GM18526 (cell line): ENCODE measurements around the gene TNFRSF4.

Experiments
- POLR2A ChIP-seq: IDR thresholded peaks from 3 replicates; pipeline ENCODE4 v1.6.1; 2011; ENCODE audit not compliant: insufficient read length; ENCODE audit errors: extremely low read depth

Gene TNFRSF4

DNA sequence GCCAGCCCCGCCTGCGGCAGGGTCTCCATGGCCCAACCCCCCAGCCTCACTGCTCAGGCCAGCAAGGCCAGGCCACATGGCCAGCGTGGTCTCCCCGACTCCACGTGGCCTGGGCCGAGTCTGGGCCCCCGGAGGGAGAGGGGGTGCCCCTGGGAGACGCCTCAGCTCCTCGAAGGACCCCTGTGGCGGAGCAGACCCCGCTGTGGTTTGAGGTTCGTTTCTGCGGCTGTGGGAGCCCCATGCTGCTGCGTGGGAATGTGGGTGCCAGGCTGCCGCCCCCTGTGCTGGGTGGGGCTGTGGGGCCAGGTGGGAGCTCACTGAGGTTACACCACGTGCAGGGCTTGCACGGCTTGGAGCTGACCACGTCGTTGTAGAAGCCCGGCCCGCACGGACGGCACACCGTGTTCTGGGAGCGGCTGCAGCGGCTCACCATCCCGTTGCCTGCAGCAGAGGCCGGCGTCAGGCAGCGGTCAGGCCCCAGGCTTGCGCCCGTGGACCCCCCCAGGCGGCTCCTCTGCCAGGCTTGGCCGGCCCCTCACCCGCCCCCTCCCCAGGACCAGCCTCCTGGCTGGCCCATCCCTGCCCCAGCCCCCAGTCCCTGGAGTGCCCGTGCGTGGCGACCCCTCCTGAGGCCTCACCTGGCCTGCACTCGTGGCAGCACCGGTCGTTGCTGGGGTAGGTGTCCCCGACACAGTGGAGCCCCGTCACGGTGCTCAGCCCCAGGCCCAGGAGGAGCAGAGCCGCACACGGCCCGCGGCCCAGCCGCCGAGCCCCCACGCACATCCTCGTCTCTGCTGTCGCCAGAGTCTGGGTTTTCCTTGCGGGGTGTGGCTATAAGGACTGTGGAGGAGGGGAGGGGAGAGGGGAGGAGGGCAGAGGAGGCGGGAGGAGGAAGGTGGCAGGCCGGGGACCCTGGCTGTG, at the start of gene TNFRSF4:
TNFRSF4 (minus strand) TSS at position 809 of the 921 bp plus-strand sequence; CDS start at position 783, 26 bp downstream.
- TF ChIP-seq POLR2A = no peak

DNA sequence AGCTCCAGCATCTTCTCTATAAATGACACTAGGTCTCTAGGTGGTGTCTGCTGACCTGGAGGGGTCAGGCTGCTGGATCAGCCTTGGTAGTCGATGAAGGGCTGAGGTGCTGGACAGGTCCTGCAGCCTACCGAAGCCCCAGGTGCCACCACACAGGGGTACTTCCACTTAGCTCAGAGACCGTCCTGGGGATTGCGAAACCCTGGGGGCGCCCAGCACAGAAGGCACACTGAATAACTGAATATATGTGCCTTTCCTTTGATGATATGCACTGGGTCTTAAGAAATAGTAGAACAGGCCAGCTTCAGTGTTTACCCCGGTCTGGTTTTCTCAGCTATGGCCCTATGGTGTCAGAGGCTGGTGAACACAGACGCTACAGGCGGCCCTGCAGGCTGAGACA, 48.8 kb upstream of the TNFRSF4 start:
- TF ChIP-seq POLR2A = no peak

DNA sequence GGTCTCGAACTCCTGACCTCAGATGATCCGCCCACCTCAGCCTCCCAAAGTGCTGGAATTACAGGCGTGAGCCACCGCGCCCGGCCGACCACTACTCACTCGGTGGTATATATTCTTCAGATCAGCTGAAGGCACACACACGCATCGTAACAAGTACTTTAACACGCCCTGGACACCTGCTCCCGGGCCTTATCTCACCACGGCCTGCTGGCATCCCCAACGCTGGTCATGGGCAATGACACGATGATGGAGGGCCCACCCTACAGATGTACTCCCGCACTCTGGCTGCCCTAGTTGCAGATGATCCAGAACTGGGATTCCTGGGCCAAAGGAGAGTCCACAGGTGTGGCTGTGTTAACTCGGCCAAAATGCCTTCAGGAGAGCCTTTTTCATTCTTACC, 48.1 kb upstream of the TNFRSF4 start:
- no peak for TF ChIP-seq POLR2A

DNA sequence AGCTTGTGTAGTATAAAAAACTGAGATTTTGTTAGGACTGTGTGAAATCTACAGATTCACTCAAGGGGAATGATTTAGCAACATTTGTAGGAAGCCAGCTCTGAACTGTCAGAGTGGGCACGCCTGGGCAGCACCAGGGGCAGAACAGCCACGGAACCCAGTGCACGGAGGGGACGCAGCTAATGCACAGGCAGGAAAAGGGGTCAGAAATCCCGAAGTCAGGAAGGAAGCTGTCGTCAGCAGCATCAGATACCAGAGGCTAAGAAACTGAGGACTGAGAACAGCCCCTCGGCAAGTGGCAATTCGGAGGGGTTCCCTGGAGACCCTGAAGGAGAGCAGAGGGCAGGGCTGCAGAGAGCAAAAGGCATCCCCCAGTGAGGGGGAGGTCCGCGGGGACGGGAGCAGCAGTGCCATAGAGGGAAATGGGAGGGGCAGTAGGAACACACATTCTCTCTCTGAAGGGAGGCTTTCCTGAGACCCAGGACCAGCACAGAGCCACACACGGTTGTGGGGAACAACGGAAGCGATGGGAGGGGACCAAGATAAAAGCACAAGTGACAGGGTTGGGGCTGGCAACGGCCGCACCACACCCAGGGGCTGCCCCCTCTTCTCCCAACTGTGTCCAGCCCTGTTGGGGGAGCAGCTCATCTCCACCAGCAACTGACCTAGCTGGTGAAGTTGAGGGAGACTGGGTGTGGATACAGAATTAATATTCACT, 47.0 kb upstream of the TNFRSF4 start:
- TF ChIP-seq POLR2A = no peak

DNA sequence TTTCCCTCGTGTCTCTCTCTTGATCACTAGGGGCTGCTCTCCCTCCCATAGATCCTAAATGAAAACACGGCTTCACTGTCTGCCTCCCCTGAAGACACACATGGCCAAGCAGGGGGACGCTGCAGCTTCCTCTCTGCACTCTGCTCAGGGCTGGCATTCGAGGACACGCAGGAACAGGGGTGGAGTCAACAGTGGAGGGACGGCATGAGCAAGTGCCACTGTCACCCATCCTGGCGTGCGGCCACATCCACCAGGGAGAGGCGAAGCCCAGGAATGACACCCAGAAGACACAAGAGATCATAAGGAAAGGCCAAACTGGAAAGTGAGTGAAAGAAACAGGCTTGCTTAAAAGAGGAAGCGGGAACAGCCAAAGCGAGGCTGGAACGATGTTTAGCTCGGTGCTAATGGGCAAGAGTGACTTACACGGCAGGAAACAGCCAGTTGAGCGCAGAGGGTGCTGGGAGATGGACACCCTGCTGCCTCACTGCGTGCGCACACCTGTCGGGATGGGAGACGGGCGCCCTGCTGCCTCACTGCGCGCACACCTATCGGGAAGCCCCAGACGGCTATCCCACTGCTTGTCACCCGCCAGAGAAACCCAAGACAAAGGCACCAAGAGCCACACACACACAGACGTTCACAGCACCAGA, 46.1 kb upstream of the TNFRSF4 start:
- no peak for TF ChIP-seq POLR2A

DNA sequence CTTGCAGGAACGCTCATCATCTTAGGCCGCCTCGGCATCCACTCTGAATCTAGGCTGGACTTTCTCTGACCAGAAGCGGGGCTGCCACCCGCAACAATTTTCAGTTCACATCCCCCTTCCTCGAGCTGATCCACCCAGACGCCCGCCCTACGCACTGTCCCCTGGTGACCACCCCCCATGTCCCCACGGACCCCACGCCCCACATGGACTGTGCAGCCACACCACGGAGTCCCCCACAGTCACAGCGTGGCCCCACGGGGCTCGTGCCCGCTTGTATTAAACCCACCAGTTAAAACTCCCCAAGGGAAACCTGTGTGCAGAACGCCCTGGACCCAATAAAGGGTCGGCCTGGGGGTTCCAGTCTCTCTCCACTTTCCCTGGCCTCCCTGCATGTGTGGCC, 45.6 kb upstream of the TNFRSF4 start:
- TF ChIP-seq POLR2A = no peak

DNA sequence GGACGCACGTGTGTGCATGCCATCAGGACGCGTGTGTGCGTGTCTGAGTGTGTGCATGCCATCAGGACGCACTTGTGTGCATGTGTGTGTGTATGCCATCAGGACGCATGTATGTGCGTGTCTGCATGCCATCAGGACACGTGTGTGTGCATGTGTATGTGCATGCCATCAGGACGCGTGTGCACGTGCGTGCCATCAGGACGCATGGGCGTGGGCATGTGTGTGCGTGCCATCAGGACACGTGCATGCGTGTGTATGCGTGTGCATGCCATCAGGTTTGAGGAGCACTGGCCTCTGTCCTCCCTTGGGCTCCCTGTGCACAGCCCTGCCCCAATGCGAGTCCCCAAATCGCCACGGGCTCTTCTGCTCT, 45.2 kb upstream of the TNFRSF4 start:
- no peak for TF ChIP-seq POLR2A

DNA sequence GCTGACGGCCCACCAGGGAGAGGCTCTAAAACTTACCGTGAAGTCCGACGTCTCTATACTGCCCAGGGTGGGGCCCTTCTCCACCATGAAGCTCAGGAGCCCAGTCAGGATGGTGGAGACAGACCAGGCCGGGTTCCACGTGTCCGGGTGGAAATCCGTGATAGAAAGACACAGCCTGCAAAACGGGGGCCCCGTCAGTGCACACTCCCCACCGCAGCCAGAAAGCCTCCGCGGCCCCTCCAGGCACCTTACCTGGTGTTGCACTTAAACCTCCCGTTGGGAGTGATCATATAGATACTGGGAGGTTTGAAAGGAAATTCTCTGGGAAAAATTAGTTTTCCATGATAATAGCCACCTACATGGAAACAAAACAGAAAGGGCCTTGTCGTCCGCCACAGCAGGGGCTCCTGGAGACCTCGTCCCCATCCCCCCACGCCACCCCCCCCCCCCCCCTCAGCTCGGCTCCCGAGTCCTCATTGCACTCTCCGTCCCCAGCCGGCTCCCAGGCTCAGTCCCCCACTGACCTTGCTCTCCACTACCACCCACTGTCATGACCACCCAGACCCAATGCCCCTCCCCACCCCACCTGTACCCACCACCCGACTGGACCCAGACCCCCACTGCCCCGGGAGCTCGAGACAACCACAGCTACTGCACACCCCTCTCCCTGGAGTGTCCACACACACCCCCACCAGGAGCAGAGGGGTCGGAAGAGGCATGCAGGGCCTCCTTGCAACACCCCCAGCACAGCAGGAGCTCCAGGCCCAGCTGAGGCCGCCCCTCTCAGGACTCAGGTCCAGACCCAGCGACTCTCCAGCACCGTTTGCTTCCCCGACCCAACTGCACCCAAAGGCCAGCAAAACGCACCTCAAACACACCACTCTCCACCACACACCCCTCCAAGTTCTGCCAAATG, 43.3 kb upstream of the TNFRSF4 start:
- TF ChIP-seq POLR2A = no peak

DNA sequence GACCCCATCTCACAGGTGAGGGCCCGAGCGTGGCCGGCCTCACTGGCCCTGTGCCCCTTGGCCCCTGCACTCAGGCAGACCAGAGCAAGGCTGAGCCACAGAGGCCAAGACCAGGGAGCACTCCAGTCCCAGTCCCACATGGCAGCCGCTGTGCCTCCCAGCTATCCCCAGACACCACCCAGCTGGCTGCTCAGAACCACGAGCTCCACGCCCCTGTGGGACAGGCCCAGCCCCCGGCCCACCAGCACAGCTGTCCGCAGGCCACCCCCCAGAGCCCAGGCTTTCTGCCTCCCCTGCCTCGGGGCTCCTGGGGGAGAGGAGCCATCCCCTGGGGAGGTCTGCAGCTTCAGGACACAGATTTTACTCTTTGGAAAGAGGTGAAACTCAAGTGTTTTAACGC, 41.7 kb upstream of the TNFRSF4 start:
- no peak for TF ChIP-seq POLR2A

DNA sequence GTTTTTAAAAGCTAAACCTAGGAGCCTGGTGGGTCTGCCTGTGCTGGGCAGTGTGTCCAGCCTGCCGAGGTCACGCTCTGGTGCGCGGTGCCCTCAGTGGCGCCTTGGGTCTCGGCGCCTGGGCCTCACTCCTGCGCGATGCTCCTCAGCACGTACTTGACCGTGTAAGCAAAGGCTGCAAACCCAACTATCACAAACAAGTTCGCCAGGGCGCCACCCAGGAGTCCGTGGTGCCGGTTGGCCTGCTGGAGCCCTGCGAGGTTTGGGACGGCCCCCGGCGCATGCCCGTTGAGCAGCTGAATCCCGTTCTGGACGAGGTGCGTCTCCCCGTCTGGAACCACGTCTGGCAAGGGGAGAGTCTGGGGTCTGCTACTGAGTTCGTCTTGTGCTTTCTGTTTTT, 41.1 kb upstream of the TNFRSF4 start:
- TF ChIP-seq POLR2A = no peak

DNA sequence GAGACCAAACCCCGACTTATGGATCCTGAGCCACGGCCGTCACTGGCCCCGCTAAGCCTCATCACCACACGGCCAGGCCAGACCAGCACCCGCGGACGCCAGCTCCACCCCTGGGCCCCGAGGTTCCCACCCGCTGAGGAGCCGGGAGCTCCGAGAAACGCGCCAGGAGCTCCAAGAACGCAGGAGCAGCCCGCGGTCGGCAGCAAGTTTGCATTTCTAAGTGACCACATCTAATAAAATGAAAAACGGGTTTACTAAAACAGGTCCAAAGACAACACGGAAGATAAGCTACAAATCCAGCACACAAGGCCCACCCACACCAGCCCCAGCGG, 40.7 kb upstream of the TNFRSF4 start:
- TF ChIP-seq POLR2A = no peak

DNA sequence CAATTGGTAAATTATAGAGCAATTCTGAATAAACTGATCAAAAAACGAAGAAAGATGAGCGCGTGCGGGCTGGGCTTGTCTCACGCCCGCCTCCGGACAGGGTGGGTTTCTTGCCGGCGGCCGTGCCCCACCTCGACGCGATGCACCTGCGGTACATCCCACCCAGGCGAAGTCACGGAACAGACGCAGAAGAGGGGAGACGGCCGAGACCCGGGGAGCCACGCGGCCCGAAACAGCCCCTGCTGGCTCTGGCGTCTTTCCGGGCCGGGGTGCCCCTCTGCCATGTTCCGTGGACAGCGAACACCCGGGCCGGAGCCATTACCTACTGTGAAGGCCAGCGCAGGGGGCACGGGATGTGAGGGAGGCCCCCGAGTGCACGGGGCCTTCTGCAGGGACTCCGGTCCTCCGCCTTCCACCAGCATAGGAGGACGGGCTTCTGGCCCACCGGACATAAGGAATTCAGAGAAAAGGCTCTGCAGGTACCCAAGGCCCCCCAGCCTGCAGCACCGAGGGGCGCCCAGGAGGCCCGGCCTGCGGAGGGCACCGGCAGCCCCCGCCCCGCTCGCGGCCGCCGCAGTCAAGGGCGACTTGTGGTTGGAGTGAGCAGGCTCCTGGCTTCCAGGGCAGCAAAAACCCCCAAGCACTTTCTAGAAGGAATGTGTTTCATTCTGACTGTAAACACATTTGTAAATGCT, 40.2 kb upstream of the TNFRSF4 start:
- TF ChIP-seq POLR2A = no peak

DNA sequence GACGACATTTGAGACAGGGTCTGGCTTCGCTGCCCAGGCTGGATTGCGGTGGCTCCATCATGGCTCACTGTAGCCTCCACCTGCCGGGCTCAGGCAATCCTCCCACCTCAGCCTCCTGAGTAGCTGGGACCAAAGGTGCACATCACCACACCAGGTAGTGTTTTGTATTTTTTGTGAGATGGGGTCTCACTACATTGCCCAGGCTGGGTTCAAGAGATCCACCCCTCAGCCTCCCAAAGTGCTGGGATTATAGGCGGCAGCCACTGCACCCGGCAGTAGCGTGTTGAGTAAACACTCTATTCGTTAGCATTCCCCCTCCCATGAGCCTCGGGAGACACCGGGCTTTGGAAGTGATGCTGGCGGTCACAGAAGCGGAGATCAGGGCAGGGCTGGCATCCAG, 39.4 kb upstream of the TNFRSF4 start:
- TF ChIP-seq POLR2A = no peak

DNA sequence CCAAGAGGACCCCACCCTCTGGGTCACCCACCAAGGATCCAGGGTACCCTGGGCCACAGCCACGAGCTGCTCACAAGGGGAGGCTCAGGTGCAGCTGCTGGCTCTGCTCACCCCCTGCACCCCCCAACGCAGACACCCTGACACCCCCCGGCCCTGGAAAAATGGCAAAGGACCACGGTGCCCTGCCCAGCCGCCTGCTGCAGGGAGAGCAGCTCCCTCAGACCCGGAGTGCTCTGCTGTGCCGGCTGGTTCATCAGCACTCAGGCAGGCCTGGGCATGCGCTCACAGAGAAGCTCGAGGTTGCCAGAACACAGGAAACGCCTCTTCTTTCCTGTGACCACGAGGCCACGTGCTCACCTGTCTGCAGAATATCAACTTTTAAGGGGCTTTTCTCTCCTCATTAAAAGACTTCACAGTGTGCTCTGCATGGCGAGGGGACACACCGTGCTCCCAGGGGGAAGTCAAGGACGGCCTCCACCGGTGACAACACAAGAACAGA, 36.9 kb upstream of the TNFRSF4 start:
- TF ChIP-seq POLR2A = peak; percentile 30
